ENCODE measurements around the gene ATP13A3. TPM values are rescaled to one million over a fixed set of nuclear protein-coding genes. Genes with fewer than 3 reads are reported as not detected.

The ATP13A3 gene
- total RNA-seq, 1 donor from 2014 or later, result 63.1 TPM

- DNase-seq (ENCODE audit: extremely low spot score, unreplicated experiment), result peak; percentile 49
- no peak for TF ChIP-seq CTCF (IDR thresholded peaks at IDR 0.05)
- Mint-ChIP-seq H3K4me3 (ENCODE audit: unreplicated experiment) (no peak overlapping the region), H3K27ac (ENCODE audit: unreplicated experiment) (peak overlapping the region; percentile 9), H3K36me3 (ENCODE audit: unreplicated experiment) (no peaks in the 10 kb centered on the region), H3K9me3 (ENCODE audit: unreplicated experiment) (no peaks in the 10 kb centered on the region), H3K27me3 (ENCODE audit: unreplicated experiment) (no peaks in the 10 kb centered on the region), H3K4me1 (ENCODE audit: unreplicated experiment) (peaks cover 45% of the 10 kb centered on the region)
Measured at GRCh38 chr3:194489736-194490612, 3.2 kb upstream of the ATP13A3 start.

DNA sequence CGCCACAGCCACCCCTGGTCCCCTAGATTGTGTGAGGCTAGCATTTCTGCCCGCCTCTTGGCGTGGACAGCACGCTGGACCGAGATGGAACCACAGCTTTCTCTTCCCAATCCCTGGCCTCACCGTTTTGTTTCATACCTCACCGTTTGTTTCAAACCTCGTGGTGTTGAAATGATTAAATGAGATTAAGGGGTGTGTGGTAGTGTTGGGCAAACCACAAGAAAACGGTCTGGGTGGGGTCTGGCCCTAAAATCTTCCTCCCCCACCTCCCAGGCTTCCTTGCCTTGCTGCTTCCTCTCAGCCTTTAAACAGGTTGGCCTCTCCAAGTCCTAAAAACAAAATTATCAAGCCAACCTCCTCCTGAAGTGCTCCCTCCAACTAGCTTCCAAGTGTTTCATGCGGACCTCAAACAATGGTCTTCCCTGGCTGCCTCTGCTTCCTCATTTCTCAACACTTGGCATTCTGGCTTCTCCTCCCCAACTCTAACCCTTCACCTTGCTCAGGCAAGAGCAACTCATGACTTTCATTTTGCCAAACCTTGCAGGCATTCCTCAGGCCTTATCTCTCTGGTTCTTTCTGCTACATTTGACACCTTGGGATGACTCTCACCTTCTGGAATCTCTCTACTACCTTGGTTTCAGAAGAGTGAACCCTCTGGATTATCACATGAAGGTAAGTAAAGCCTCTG lies 1.4 kb upstream of the ATP13A3 start:
- Mint-ChIP-seq H3K36me3 (ENCODE audit: unreplicated experiment) (no peaks in the 10 kb centered on the region), H3K9me3 (ENCODE audit: unreplicated experiment) (no peaks in the 10 kb centered on the region), H3K27ac (ENCODE audit: unreplicated experiment) (peak overlapping the region; percentile 28), H3K27me3 (ENCODE audit: unreplicated experiment) (no peaks in the 10 kb centered on the region), H3K4me3 (ENCODE audit: unreplicated experiment) (peak overlapping the region; percentile 59), H3K4me1 (ENCODE audit: unreplicated experiment) (peaks cover 37% of the 10 kb centered on the region)
- DNase-seq (ENCODE audit: extremely low spot score, unreplicated experiment), result peak; percentile 38
- no peak for TF ChIP-seq CTCF (IDR thresholded peaks at IDR 0.05)

DNA sequence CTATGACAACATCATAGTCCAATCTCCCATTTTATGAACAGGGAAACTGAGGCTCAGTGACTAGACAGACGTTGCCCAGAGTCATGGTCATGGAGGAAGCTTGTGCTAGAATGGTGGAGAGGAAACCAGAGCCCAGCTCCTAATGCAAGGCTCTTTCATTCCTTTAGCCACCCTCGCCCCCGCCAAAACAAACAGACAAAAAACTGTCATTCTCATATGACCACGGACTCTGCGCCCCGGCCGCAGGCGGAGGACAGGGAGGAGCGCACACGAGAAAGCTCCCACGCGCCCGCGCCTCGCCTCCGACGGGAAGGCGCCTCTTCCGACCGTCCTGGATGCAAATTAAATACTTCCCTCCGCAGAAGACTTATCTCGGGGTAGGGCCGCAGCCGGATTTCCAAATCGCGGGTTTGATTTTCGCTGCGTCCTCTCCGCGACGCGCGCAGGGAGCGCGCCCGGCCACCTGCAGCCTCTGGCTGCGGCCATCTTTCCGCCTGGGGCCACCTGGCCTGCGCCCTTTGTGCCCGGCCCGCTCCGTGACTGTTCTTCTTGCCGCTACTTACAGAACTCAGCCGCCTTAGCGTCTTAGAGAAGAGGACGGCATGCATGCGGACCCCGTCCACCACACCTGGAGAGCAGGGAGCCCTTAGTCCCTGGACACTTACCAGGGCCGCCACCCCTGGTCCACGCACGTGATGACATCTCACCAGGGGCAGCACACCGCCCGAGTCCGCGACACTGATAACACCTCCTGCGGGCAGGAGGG lies 670 bp upstream of the ATP13A3 start:
- peak overlapping the region; percentile 65 for H3K4me3 Mint-ChIP-seq (ENCODE audit: unreplicated experiment)
- H3K27ac Mint-ChIP-seq (ENCODE audit: unreplicated experiment), result peak overlapping the region; percentile 71
- H3K9me3 Mint-ChIP-seq (ENCODE audit: unreplicated experiment), result no peaks in the 10 kb centered on the region
- no peaks in the 10 kb centered on the region for H3K27me3 Mint-ChIP-seq (ENCODE audit: unreplicated experiment)
- DNase-seq (ENCODE audit: extremely low spot score, unreplicated experiment), result peak; percentile 76
- TF ChIP-seq CTCF (IDR thresholded peaks at IDR 0.05), result no peak
- peaks cover 40% of the 10 kb centered on the region for H3K4me1 Mint-ChIP-seq (ENCODE audit: unreplicated experiment)
- no peaks in the 10 kb centered on the region for H3K36me3 Mint-ChIP-seq (ENCODE audit: unreplicated experiment)

DNA sequence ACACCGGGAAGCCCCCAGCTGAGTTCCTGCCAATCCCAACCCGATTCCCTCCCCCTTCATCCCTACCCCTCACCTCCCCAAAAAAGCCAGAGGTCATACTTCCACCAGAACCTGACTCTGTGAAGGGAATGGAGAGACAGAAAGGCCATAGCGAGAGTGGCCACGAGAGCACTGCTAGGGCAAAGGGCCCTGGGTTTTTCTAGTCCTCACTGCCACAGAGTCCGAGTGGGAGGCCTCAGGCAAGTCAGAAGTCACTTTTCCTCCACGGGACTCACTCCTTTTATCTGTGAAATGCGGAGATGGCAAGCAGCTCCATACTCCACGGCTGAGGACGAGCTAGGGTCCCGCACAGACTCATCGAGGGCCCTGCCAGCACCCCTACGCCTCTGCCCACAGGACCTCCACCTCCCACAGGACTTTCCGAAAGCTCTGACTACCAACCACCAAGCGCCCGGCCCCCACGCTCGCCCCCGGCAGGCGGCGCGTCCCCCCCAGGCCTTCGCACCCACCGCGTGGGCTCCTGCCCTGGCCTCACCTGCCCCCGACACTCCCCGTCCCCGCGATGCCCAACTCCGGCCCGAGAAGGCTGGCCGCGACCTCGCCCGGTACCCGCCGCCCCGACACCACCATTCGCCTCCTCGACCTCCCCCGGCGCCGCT lies 792 bp downstream of the ATP13A3 start:
- peaks cover 53% of the 10 kb centered on the region for H3K4me1 Mint-ChIP-seq (ENCODE audit: unreplicated experiment)
- DNase-seq (ENCODE audit: extremely low spot score, unreplicated experiment), result peak; percentile 84
- no peaks in the 10 kb centered on the region for H3K9me3 Mint-ChIP-seq (ENCODE audit: unreplicated experiment)
- peak overlapping the region; percentile 87 for H3K4me3 Mint-ChIP-seq (ENCODE audit: unreplicated experiment)
- H3K36me3 Mint-ChIP-seq (ENCODE audit: unreplicated experiment), result peaks cover 4% of the 10 kb centered on the region
- peak overlapping the region; percentile 90 for H3K27ac Mint-ChIP-seq (ENCODE audit: unreplicated experiment)
- peak; percentile 41 for TF ChIP-seq CTCF (IDR thresholded peaks at IDR 0.05)
- no peaks in the 10 kb centered on the region for H3K27me3 Mint-ChIP-seq (ENCODE audit: unreplicated experiment)

All from osteocyte (in vitro differentiated cells).